Bronchial epithelial cell (primary cell): Measurements from ENCODE around the gene FOXRED1. TPM values are rescaled to one million over a fixed set of nuclear protein-coding genes. Genes with fewer than 3 reads are reported as not detected.

Experiments
- DNase-seq: peaks from one replicate; pipeline ENCODE4 v3.0.0-alpha.2; 2010; ENCODE audit warnings: low read depth
- FAIRE-seq: peaks from 2 replicates; lab custom pipeline; 2011; peaks lifted over from hg19 to GRCh38; lab: Jason Lieb, UNC
- H3K27me3 ChIP-seq: 2 replicates; pipeline ENCODE4 v1.5.1; 2011; ENCODE audit warnings: low read length; ENCODE audit not compliant: control insufficient read depth, insufficient read depth
- H3K36me3 ChIP-seq: 2 replicates; pipeline ENCODE4 v1.5.1; 2011; ENCODE audit warnings: low read length; ENCODE audit not compliant: control insufficient read depth, insufficient read depth
- H3K4me3 ChIP-seq: 2 replicates; pipeline ENCODE4 v1.5.1; 2011; ENCODE audit warnings: mild to moderate bottlenecking, low read depth, low read length, control low read depth
- total RNA-seq: library from RNA; depleted of rRNA; stranded (reverse); fragments of >200 nt; gene quantifications from 2 replicates; pipeline ENCODE4 v1.2.1, GENCODE V29; 2014
- TF ChIP-seq, protein P1 (sequence below): IDR thresholded peaks from 2 replicates; pipeline ENCODE4 v1.5.1; 2011; ENCODE audit warnings: mild to moderate bottlenecking, moderate library complexity, low read length, control low read depth, inconsistent platforms; ENCODE audit not compliant: insufficient read depth, severe bottlenecking

Gene FOXRED1
- total RNA-seq, 1 donor from 2014 or later: 16.8 TPM

DNA sequence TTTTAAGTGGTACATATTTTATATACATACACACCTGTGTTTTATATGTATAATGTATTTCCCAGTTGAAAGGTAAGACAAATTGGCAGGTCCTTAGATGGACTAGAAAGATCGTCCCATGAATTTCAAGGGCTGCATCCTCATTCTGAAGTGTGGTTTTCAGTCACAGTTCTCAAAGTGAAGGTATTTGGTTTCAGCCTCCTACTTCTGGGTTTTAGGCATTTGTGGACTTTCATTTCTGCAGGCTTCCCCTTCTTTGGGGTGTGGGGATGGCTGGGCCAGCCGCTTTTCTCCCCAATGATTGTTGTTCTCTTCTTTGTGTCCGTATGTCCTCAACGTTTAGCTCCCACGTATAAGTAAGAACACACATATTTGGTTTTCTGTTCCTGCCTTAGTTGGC lies 44.9 kb downstream of the FOXRED1 start:
- FAIRE-seq (no peak), DNase-seq (no peak)
- H3K36me3 ChIP-seq: no peaks in the 10 kb centered on the region
- H3K27me3 ChIP-seq: no peaks in the 10 kb centered on the region
- H3K4me3 ChIP-seq: no peak overlapping the region
- TF ChIP-seq, protein P1, sequence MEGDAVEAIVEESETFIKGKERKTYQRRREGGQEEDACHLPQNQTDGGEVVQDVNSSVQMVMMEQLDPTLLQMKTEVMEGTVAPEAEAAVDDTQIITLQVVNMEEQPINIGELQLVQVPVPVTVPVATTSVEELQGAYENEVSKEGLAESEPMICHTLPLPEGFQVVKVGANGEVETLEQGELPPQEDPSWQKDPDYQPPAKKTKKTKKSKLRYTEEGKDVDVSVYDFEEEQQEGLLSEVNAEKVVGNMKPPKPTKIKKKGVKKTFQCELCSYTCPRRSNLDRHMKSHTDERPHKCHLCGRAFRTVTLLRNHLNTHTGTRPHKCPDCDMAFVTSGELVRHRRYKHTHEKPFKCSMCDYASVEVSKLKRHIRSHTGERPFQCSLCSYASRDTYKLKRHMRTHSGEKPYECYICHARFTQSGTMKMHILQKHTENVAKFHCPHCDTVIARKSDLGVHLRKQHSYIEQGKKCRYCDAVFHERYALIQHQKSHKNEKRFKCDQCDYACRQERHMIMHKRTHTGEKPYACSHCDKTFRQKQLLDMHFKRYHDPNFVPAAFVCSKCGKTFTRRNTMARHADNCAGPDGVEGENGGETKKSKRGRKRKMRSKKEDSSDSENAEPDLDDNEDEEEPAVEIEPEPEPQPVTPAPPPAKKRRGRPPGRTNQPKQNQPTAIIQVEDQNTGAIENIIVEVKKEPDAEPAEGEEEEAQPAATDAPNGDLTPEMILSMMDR: no peak

DNA sequence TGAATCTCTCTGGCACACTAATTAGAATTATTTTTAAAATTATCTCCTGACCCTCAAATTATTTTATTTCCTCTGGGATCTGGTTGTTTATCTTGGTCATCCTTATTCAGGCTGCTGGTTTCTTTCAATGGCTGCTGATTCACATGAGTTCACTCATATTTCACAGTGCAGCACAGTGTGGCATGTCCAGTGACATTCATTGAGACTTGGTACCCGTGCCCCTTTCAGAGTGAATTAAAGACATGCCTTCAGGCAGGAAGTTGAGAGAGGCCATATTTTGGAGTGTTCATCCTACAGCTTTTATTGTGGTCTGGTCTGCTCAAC lies 48.4 kb downstream of the FOXRED1 start:
- no peak overlapping the region for H3K4me3 ChIP-seq
- DNase-seq (no peak), FAIRE-seq (no peak)

DNA sequence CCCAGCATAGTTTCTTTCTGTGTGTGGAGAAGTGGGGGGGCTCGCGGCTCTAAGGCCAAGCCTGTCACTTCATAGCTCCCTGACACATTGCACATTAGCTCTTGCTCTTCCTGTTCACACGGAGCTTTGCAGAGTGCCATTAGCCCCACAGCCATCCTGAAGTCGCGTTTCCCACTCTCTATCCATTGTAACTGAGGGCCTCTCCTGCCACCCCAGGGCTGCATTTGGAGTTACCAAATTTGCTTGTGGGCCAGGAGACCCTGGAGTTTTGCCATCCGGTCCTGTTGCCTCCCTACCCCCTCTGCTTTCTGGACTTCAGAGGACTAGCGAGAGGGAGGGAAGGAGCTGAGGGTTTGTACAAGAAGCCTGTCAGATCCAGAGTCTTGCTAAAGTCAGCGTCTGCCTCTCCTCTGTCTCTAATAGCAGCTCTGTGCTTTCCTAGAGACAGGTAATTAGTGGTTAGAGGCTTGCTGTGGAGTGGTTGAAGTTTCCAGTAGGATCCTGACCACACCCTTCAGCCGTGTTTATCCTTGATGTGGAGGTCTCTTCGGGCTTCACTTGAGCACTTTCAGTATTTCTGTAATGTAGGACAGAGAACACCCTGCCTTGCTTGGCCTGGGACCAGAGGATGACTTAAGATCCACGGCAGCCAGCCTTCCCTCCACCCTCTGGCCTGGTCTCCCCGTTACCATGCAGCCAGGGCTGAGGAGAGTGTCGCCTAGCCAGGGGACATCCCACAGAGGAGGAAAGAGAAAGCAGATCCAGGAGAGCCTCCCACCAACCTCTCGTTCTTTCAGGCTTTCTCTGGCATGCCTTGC lies 49.0 kb downstream of the FOXRED1 start:
- Histone ChIP-seq H3K4me3 (no peak overlapping the region), H3K36me3 (no peaks in the 10 kb centered on the region), H3K27me3 (no peaks in the 10 kb centered on the region)
- TF ChIP-seq, protein P1: no peak
- DNase-seq (peak; percentile 28), FAIRE-seq (no peak)

More for the DNA sequence above, 48.4 kb downstream of the FOXRED1 start:
- TF ChIP-seq, protein P1: no peak
- Histone ChIP-seq H3K36me3 (no peaks in the 10 kb centered on the region), H3K27me3 (no peaks in the 10 kb centered on the region)

DNA sequence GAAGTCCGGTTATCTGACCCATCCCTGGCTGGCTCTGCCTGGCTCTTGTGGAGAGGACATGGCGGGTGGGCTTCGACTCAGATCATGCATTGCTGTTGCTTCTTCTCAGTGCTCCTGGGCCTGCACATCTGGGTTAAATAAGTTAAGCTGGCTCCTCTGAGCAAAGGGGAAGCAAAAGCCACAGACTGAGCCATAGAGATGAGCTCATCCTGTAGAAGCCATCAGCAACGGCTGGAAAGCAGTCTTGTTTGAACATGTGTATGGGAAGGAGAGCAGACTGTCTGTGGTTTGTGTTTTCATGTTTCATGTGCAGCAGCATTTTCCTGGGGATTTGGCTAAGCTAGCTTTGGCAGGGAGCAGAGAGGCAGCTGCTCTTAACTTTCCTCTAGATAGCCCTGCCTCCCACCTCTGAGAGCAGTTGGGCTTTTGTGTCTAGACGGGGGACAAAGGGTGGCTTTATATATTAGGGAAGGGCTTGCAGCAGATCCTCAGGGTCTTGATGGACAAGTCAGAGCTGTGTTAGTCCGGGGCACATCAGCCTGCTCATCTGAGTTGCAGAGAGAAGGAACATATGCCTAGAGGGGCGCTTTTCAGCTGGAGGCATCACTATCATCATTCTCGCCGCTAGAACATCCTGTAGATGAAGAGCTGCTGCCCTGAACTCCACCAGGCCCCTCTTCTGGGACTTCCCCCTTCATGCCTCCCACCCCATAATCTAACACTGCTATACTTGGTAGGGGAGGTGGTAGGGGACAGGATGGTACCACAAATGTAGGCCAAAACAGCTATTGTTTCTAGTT lies 49.8 kb downstream of the FOXRED1 start:
- DNase-seq (peak; percentile 95), FAIRE-seq (peak; percentile 91)
- Histone ChIP-seq H3K27me3 (no peaks in the 10 kb centered on the region), H3K36me3 (no peaks in the 10 kb centered on the region), H3K4me3 (no peak overlapping the region)
- TF ChIP-seq, protein P1: no peak

DNA sequence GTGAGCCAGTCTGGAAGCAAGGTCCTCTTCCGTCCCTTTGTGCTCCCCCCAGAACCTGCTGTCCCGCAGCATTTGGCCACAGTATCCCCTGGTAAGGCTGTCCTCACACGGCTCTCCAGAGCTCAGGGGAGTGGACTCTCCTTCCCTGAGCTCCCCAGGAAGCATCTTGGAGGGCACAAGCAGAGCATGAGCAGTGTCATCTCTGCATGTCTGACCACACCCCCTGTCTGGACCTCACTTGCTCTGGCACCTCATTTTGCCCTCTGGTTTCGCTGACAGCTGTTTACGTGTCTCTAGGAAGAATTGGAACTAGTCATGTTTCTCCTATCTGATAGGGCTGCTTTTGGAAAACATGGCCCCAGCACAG lies 50.4 kb downstream of the FOXRED1 start:
- FAIRE-seq: no peak
- no peak for DNase-seq
- Histone ChIP-seq H3K4me3 (no peak overlapping the region), H3K36me3 (no peaks in the 10 kb centered on the region), H3K27me3 (no peaks in the 10 kb centered on the region)
- TF ChIP-seq, protein P1: no peak
